Stimulated activated naive CD4-positive, alpha-beta T cell treated with Interleukin-2 at 50 U/mL for 16 hours (primary cell): ENCODE data around the gene UNC93A.
"Not testable (repeated sequence)": the region's sequence is repeated elsewhere in the genome, so short reads cannot be mapped to it uniquely, and the experiment has no call there.

Experiments used
- DNase-seq: peaks from one replicate; lab custom pipeline; 2025; lab: John Stamatoyannopoulos, UW

Gene UNC93A

DNA sequence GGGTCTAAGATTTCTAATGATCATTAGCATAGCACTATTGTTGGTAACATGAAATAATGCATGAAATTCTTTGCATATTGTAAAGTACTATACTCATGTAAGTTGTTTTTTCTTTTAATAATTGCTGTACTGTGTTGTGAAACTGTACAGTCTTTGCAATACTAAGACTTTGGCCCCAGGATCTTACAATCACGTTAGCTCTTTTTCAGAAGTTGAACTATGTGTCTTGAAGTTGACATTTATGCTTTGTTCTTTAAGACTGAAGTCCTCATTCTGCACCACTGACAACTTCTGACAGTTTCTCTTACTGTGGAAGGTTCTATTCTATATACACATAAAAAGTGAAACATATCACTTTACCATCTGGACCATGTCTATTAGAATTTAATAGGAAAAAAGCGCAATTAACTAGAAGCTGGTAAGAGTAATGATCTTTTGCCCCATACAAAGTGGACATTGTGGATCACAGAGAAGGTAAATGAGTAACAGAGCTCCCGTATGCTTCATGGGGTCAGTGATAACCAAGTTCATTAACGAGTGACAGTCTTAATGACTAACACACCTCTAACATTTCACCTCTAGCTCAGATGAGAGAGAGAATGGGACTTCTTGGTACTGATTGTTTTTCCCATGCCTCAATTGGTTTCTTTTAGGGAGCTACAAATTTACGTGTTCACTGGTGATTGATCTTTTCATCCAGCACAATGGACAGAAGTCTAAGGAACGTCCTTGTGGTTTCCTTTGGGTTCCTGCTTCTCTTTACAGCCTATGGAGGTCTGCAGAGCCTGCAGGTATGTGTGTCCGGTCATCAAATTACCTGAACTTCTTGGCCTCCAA, at the start of gene UNC93A:
Gene UNC93A, plus strand, starts transcription at position 530 of the 837 bp plus-strand sequence. Its CDS starts 175 bp downstream, at position 705.
- no peak for DNase-seq

DNA sequence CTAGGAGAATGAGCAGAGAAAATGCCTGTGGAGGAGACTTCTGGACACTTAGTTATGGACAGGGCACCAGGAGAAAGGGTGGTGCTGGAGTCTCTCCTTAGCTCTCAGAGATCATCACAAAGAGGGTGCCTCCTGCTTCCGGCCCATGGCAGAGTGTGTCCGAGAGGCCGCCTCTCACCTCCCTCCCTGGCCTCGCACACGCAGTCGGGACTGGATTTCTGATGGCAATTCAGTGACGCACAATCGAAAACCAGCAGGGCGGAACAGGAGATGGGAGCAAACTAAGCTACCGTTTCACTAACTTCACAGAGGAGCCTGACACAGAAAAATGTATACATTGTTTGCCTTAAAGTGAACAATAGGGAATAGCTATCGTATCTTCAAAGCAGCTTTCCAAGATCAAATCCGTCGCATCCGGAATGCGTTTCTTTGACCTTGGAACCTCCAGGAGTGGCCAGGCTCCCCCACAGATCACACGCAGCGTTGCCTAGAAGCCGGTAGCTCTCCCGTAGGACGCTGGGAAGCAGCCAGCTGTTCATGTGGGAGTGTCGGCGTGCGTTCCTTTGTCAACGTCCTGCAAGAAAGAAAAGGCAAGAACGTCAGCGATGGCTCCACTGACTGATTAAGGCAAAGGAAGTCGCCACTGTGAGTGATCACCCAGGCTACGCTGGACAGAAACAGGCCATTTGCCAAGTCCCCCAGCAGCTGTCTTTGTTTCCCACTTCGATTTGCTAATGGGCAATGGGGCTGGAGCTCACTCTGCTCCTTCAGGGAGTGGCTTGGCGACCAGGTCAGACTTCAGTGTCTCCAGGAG, 49.6 kb upstream of the UNC93A start:
- DNase-seq: not testable (repeated sequence)

DNA sequence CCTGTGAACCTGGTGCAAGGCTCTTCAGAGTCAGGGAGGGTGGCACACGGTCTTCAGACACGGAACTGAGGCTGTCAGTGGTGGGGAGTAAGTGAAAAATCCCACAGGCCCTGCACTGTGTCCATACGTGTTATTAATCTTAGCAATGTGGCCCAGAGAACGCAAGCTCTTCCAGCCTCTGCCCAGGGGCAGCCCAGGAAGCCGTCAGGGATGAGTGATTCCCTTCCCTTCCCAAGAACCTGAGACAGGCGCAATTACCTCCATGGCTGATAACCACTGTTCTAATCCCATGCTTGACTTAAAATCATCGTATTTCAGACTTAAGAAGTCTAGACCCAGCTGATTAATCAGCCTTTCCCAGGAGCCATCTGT, 49.0 kb upstream of the UNC93A start:
- DNase-seq: not testable (repeated sequence)

DNA sequence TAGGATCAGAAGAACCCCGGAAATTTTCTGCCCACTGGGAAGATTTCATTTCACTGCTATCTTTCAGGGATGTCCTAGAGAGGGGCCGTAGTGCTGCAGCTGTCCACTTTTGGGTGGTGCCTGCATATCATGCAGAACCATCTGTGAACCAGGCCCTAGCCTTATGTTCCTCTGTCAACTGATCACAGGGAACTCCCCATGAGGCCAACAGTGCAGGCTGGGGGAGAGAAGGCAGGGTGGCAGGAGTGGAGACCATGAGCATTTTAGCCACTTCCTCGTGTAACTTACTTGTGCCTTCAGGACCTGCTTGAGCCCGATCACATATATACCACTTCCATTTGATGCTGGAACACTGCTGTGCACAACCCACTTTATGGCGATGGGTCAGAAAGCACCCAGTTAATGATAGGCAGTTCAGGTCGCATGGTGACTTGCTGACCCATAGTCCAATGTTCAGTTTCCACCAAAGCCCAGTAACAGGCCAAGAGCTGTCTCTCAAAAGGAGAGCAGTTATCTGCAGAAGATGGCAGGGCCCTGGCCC, 48.5 kb upstream of the UNC93A start:
- not testable (repeated sequence) for DNase-seq

GRCh38 chr6:167244064-167244960, 46.8 kb upstream of the UNC93A start:
- no peak for DNase-seq

DNA sequence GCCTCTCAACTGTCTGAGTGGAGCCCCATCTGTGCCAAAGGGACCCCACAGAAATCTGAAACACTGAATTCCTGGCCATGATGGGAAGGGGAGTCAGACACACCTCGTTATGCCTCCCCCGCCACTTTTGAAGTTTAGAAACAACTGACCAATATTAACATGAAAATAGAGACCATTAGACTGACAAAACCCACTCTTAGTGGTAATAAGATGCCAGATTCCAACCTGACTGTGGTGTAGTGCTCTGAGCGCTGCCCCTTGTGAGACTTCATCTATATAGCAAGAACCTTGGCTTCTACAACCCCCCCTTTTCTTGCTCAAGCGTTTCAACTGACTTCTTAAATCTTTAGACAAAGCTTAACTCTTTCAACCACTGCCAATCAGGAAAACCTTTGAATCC, 46.1 kb upstream of the UNC93A start:
- DNase-seq: no peak

- no peak for DNase-seq
Measured at GRCh38 chr6:167245591-167245990, 45.5 kb upstream of the UNC93A start.

GRCh38 chr6:167247814-167248595, 43.1 kb upstream of the UNC93A start:
- no peak for DNase-seq

DNA sequence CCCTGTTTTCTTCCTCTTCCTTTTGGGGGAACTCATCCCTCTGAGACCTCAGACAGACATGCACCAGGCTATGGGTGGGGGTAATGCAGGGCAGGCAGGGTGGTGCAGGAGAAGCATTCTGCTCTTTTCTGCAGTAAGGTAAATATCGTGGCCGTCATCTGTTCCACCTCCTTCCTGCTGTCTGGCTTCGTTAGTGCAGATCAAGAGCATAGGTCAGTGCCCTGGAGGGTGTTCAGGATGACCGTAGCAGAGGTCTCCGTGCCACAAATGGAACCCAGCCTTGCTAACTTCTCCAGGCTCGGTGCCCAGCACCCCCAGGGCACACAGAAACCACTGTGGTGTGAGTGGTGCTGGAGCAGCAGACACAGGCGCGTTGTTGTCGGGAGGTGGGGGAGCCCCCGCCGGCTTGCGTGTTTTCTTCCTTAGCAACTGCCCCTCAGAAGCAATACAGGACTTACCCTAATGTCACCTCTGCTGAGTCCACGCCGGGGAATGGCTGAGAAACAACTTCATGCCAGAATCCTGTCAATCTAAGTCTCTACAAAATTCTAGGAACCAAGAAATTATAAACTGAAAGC, 42.1 kb upstream of the UNC93A start:
- not testable (repeated sequence) for DNase-seq

DNA sequence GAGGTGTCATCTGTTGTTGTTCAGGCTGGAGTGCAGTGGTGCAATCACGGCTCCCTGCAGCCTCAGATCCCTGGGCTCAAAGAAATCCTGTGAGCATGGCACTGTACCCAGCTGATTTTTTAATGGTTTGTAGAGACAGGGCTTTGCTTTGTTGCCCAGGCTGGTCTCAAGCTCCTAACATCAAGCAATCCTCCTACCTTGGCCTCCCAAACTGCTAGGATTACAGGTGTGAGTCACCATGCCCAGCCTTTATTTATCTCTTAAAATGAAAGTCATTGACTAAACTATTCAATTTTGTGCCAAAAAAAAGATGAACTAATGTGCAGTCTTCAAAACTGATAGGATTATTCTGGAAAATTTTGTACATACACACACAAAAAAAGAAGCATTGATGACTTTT, 38.8 kb upstream of the UNC93A start:
- DNase-seq: no peak

DNA sequence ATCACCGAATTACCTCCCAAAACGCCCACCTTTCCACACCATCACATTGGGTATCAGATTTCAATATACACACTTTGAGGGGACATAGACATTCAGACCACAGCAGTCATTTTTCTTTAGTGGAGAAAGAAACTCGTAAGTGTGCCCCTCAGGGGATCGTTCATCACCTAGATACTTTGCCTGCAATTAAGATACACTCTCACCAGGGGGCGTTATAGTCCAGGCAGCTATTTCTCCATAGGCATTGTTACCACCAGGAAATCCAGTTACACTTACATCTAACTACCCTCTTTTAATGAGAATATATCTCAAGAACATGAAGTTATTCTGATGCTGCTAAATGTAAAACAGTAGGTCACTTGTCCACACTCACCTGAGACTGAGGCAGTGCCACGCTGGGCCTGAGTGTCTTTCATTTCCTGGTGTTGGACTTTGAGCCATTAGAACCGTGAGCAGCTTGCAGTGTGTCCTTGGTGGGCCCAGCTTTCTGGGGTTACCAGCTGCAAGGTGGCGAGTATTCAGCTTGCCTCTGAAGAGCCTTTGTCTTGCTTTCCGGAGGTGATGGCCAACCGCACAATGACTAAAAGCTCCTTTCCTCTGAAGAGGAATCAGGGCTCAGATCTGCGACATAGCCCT, 35.1 kb upstream of the UNC93A start:
- no peak for DNase-seq

DNA sequence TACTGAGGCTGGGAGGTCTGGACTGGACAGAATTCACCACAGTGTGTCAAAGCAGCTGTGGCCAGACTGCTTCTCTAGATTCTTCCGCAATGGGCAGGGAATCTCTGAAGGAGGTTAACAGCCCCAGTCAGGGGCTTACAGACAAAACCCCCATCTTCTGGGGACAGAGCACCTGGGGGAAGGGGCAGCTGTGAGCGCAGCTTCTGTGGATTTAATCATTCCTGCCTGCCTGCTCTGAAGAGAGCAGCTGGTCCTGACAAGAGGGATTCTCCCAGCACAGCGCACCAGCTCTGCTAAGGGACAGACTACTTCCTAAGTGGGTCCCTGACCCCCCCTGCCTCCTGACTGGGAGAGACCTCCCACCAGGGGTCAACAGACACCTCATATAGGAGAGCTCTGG, 32.5 kb upstream of the UNC93A start:
- no peak for DNase-seq

- not testable (repeated sequence) for DNase-seq
Measured at GRCh38 chr6:167266057-167266829, 24.9 kb upstream of the UNC93A start.

- no peak for DNase-seq
Measured at GRCh38 chr6:167266830-167267555, 24.1 kb upstream of the UNC93A start.

DNA sequence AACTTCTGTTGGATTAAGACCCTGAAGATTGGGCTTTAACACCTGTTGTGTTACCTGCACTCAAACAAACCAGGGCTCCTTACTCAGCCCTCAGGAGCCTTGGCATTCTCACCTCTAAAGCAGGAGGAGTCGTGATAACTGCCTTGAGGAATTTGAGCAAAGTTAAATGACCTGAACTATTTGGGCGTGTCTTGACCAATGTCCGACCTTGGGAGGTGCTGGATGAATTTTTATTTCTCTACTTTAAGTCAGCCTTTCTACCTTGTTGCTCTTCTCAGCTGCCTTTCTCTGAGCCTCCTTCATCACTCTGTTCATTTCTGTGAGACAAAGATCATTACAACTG, 23.6 kb upstream of the UNC93A start:
- not testable (repeated sequence) for DNase-seq

- DNase-seq: no peak
Measured at GRCh38 chr6:167267921-167268401, 23.2 kb upstream of the UNC93A start.

DNA sequence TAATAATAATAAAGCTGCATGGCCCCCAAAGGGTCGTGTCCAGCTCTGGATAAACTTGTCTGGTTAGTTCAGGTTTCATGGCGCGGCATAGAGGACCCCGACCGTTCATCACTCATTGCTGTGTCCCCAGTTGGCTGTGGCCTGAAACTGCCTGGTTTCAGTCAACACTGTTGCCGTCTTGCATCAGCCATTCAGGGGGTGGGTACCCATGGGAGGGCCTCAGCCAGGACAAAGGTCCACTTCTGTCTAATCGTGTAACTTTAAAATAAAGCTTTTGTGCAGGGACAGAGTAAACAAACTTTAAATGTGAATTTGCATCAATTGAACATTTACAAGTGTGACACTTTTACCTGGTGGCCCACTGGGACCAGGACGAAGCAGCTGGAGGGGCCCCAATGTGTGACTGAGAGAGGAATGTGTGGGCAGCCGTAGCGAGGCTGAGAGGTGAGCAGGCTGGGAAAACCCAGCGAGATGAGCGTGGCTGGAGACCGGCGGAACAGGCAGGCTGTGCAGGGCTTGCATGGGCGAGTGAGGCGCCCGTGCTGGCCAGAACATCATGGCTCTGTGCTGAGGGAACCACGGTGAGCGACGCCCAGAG, 22.3 kb upstream of the UNC93A start:
- no peak for DNase-seq
